LNCaP clone FGC (cell line): Measurements from ENCODE around the gene TPM1.

ENCODE experiments used
- DNase-seq: peaks from one replicate; pipeline ENCODE4 v3.0.0-alpha.2; 2011; ENCODE audit warnings: low read depth
- H3K4me3 ChIP-seq: 2 replicates; pipeline ENCODE4 v1.5.1; 2011; ENCODE audit warnings: mild to moderate bottlenecking, low read depth, low read length, control low read depth
- TF ChIP-seq, protein P1 (sequence below): IDR thresholded peaks from 2 replicates; pipeline ENCODE4 v1.5.1; 2012; ENCODE audit warnings: mild to moderate bottlenecking; ENCODE audit not compliant: control insufficient read depth, insufficient read depth; ENCODE audit errors: extremely low read depth

The TPM1 gene

DNA sequence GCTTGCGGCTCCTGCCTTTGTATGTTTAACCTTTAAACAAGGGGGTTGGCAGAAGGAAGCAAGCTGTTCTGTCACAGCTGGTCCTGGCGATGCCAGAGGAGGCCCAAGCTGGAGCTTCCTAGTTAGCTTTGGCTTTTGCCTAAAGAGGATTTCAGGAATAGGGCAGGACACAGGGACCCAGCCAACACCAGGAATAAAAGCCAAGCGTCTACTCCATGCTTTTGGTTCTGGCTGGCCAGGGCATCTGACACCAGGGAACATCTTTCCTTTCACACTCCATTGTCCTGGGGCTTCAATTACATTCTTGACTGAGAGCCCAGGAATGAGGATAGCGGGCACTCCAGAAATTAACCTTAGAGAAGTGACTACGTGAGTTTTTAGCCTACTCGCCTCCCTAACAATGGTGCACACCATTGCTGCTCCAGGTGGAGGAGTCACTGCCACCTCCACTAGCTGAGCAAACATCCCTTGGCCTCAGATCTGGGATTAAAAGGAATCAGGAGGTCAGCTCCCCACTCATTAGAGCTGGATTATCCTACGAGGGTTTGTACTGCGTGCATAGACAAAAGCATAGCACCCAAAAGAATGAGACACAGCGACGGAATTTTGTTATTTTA lies 38.2 kb downstream of the TPM1 start:
- no peak overlapping the region for H3K4me3 ChIP-seq
- no peak for DNase-seq
- TF ChIP-seq, protein P1, sequence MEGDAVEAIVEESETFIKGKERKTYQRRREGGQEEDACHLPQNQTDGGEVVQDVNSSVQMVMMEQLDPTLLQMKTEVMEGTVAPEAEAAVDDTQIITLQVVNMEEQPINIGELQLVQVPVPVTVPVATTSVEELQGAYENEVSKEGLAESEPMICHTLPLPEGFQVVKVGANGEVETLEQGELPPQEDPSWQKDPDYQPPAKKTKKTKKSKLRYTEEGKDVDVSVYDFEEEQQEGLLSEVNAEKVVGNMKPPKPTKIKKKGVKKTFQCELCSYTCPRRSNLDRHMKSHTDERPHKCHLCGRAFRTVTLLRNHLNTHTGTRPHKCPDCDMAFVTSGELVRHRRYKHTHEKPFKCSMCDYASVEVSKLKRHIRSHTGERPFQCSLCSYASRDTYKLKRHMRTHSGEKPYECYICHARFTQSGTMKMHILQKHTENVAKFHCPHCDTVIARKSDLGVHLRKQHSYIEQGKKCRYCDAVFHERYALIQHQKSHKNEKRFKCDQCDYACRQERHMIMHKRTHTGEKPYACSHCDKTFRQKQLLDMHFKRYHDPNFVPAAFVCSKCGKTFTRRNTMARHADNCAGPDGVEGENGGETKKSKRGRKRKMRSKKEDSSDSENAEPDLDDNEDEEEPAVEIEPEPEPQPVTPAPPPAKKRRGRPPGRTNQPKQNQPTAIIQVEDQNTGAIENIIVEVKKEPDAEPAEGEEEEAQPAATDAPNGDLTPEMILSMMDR, result no peak

DNA sequence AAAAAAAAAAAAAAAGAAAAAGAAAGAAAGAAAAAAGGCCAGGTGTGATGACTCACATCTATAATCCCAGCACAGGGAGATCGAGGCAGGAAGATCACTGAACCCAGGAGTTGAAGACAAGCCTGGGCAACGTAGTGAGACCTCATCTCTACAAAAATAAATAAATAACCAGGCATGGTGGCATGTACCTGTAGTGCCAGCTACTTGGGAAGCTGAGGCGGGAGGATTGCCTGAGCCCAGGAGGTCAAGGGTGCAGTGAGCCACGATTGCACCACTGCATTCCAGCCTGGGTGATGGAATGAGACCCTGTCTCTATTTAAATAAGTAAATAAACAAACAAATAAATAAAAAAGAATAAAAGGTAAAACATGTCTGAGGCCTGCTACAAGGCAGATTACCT lies 39.8 kb downstream of the TPM1 start:
- no peak overlapping the region for H3K4me3 ChIP-seq
- DNase-seq, result no peak
- TF ChIP-seq, protein P1, result no peak

DNA sequence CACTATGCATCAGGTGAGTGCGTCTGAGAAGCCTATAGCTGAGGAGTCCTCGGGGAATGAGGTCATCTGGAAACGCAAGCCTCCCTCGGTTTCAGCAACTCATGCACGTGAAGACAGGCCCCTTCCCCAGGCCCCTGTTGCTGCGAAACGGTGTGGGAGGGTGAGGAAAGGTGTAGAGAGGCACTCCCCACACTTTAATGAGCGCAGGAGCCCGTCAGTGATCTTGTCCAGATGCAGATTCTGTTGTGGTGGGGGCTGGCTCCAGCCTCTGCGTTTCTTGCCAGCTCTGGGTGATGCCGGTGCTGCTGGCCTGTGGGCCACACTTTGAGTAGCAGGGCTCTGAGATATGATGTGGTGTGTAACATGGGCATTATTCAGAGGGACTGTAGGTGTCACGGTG lies 40.5 kb downstream of the TPM1 start:
- TF ChIP-seq, protein P1, result no peak
- no peak for DNase-seq
- no peak overlapping the region for H3K4me3 ChIP-seq

DNA sequence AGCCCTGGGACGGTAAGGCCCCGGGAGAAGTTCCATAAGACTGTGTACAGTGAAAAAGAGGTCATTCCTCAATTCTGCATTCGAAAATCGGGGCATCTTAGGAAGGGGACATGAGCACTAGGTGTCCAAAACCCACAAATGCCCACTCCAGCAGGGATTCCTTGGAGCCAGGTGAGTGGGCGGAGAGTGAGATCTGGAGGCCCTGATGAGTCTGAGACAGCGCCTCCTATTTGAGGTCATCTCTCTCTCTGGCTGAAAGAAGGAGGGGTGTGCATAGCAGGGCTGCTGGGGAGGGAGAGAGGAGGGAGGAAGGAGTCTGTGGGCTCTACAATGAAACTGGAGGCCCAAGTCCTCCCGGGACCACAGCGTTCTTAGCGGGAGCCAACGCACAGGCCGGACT lies 41.0 kb downstream of the TPM1 start:
- DNase-seq, result no peak
- no peak overlapping the region for H3K4me3 ChIP-seq
- TF ChIP-seq, protein P1, result no peak

DNA sequence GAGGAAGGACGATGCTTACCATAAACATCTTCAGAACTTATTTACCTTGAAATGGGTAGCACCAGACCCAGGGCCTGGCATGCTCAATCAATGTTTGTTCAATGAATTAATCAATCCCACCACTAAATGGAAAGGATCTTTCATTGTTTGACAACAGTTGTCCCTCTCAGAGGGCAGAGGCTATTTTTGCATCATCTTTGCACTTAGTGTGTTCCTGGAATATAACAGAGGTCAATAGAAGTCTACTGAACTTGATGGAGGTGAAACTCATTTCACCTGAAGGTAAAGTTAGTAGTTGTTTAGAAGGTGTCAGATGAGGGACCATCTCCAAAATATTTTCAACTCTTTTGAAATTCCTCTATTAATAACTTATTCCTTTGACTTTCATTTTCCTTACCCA lies 42.3 kb downstream of the TPM1 start:
- DNase-seq, result no peak
- TF ChIP-seq, protein P1, result no peak
- H3K4me3 ChIP-seq, result no peak overlapping the region

DNA sequence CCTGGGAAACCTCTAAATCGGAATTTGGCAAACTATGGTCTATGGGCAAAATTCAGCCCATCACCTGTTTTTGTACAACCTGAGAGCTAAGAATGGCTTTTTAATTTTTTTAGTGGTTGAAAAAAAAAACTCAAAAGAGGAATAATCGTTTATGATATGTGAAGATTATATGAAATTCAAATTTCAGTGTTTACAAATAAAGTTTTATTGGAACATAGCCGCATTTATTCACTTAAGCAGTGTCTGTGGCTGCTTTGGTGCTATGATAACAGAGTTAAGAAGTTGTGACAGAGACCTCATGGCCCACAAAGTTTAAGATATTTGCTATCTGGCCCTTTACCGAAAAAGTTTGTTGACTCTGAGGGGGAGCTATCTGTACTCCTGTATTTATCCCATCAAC lies 42.7 kb downstream of the TPM1 start:
- TF ChIP-seq, protein P1, result no peak
- no peak overlapping the region for H3K4me3 ChIP-seq
- no peak for DNase-seq

DNA sequence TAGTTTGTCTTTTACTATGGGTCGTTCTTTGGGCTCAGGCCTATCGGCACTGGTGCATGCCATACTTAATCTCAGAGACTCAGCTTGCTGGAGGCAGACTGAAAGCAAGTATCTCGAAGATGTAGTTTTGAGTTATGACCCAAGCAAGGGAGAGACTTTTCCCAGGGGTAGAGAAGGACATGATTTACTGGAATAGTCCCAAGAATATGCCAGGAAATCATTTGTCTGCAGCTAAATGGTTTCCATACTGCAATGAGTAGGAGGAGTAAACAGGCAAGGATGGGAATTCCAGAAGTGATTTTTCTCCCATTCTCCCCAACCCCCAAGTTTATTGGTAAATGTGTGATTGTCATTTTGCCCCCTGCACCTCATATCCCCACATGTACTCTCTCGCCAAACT lies 43.7 kb downstream of the TPM1 start:
- DNase-seq, result no peak
- TF ChIP-seq, protein P1, result no peak
- no peak overlapping the region for H3K4me3 ChIP-seq
